ENCODE results near the gene SCN5A. TPM values are rescaled to one million over a fixed set of nuclear protein-coding genes. Genes with fewer than 3 reads are reported as not detected.

SCN5A gene
- total and polyA plus RNA-seq, 2 donors = 1.1 to 3.1 TPM

Small RNA genes lying within 50 kb of the gene (small RNA-seq; reads per million reads assigned to genes)
- not detected for gene RF00019

Other genes starting within 250 kb of the SCN5A start
- 11.7 TPM for gene ACVR2B, start 195.8 kb downstream of the SCN5A start, total RNA-seq
- gene ACVR2B, start 195.8 kb downstream of the SCN5A start, polyA plus RNA-seq = 1.4 TPM
- gene EXOG, start 153.3 kb downstream of the SCN5A start, total RNA-seq = 21.9 TPM
- 22.0 TPM for gene EXOG, start 153.3 kb downstream of the SCN5A start, polyA plus RNA-seq
- gene SCN10A, start 166.5 kb upstream of the SCN5A start, total RNA-seq = not detected
- not detected for gene SCN10A, start 166.5 kb upstream of the SCN5A start, polyA plus RNA-seq

Measured in urinary bladder (tissue), 2 donors.